Limb (tissue), 2 donors: ENCODE results near the gene BBIP1.

ENCODE experiments used
- DNase-seq, 2 donors: peaks; one replicate each; pipeline ENCODE4 v3.0.0-alpha.2; 2016; ENCODE audit errors: extremely low spot score in 2 of 2

The BBIP1 gene

GRCh38 chr10:110918643-110919348 is at the start of gene BBIP1:
Gene BBIP1, minus strand, starts transcription at chr10:110919180. Its CDS starts 1,023 bp downstream, at chr10:110918157.
- peak; percentile 98 to 100 for DNase-seq

GRCh38 chr10:110967645-110968044 is 48.7 kb upstream of the BBIP1 start:
- no peak for DNase-seq

- no peak for DNase-seq
These were observed 48.1 kb upstream of the BBIP1 start for GRCh38 chr10:110967009-110967630.

GRCh38 chr10:110966146-110966545 is 47.2 kb upstream of the BBIP1 start:
- no peak for DNase-seq

GRCh38 chr10:110965216-110965615 is 46.2 kb upstream of the BBIP1 start:
- DNase-seq = no peak

- DNase-seq = no peak
These were observed 45.7 kb upstream of the BBIP1 start for GRCh38 chr10:110964681-110965080.

- no peak for DNase-seq
These were observed 44.2 kb upstream of the BBIP1 start for GRCh38 chr10:110963162-110963561.

GRCh38 chr10:110962443-110962842 is 43.5 kb upstream of the BBIP1 start:
- no peak for DNase-seq

GRCh38 chr10:110960333-110960712 is 41.3 kb upstream of the BBIP1 start:
- no peak for DNase-seq

GRCh38 chr10:110959379-110960332 is 40.7 kb upstream of the BBIP1 start:
- peak in 1 of 2 donors; percentile 15 for DNase-seq

- no peak for DNase-seq
These were observed 38.6 kb upstream of the BBIP1 start for GRCh38 chr10:110957606-110958005.

GRCh38 chr10:110951381-110951780 is 32.4 kb upstream of the BBIP1 start:
- no peak for DNase-seq

- DNase-seq = no peak
These were observed 28.1 kb upstream of the BBIP1 start for GRCh38 chr10:110947061-110947595.

- DNase-seq = no peak
These were observed 27.5 kb upstream of the BBIP1 start for GRCh38 chr10:110946496-110946895.

- DNase-seq = no peak
These were observed 25.9 kb upstream of the BBIP1 start for GRCh38 chr10:110944792-110945396.

- DNase-seq = no peak
These were observed 20.4 kb upstream of the BBIP1 start for GRCh38 chr10:110939419-110939818.

GRCh38 chr10:110936757-110937156 is 17.8 kb upstream of the BBIP1 start:
- DNase-seq = no peak

- no peak for DNase-seq
These were observed 13.7 kb upstream of the BBIP1 start for GRCh38 chr10:110932505-110933180.

- no peak for DNase-seq
These were observed 12.9 kb upstream of the BBIP1 start for GRCh38 chr10:110931769-110932381.

- no peak for DNase-seq
These were observed 8.5 kb upstream of the BBIP1 start for GRCh38 chr10:110927461-110927860.
